Mucosa of stomach (tissue), 1 donor: ENCODE measurements around the gene VAV1.
A peak's percentile ranks its signal among the peaks of the same experiment; 100 is the strongest.
"Not testable (repeated sequence)": the region's sequence is repeated elsewhere in the genome, so short reads cannot be mapped to it uniquely, and the experiment has no call there.

ENCODE experiments used
- H3K27me3 ChIP-seq: one replicate; pipeline ENCODE4 v1.7.0; 2013; ENCODE audit warnings: mild to moderate bottlenecking, low read length; ENCODE audit not compliant: control insufficient read depth, insufficient read depth
- H3K36me3 ChIP-seq: one replicate; pipeline ENCODE4 v1.7.0; 2013; ENCODE audit warnings: low read length; ENCODE audit not compliant: control insufficient read depth, insufficient read depth
- H3K4me1 ChIP-seq: one replicate; pipeline ENCODE4 v1.7.0; 2013; ENCODE audit warnings: mild to moderate bottlenecking, low read length; ENCODE audit not compliant: control insufficient read depth, insufficient read depth
- H3K4me3 ChIP-seq: one replicate; pipeline ENCODE4 v1.7.0; 2013; ENCODE audit warnings: low read length
- H3K9ac ChIP-seq: one replicate; pipeline ENCODE4 v1.7.0; 2013; ENCODE audit warnings: mild to moderate bottlenecking, low read length, moderate library complexity
- H3K9me3 ChIP-seq: one replicate; pipeline ENCODE4 v1.7.0; 2013; ENCODE audit warnings: mild to moderate bottlenecking, low read length, moderate library complexity; ENCODE audit not compliant: control insufficient read depth
- donor health status: Pancreatic carcinoma.

The VAV1 gene

DNA sequence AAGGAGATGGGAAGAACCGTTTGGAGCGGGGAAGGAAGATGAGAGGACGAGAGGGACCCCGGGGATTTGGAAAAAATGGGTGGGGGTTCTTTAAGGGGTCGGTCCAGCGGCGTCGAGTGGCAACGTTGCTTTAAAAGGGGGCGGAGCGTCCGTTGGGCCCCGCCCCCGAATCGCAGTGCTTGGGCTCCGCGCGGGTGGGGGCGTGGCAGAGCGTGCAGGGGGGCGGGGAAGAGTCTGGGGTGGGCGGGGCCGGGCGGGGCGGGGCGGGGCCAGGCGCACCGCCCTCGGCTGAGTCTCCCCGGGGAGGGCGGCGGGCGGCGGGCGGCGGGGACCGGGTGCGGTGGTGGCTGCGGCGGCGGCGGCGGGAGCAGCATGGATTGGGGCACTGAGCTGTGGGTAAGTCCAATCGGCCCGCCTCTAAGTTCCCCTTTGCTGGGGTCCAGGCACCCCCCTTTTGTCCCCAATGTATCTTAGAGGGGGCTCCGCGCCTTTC is 33.1 kb upstream of the VAV1 start, which contains the start of gene TRIP10:
Gene TRIP10, plus strand, starts transcription at position 291 of the 493 bp plus-strand sequence. Its CDS starts 82 bp downstream, at position 373.
- Histone ChIP-seq H3K36me3 (no peaks in the 10 kb centered on the region), H3K4me3 (peak within 1 kb of the TSS; percentile 76), H3K27me3 (no peaks in the 10 kb centered on the region), H3K9ac (peak within 1 kb of the TSS; percentile 80), H3K4me1 (peaks cover 43% of the 10 kb centered on the region), H3K9me3 (no peaks in the 10 kb centered on the region)

DNA sequence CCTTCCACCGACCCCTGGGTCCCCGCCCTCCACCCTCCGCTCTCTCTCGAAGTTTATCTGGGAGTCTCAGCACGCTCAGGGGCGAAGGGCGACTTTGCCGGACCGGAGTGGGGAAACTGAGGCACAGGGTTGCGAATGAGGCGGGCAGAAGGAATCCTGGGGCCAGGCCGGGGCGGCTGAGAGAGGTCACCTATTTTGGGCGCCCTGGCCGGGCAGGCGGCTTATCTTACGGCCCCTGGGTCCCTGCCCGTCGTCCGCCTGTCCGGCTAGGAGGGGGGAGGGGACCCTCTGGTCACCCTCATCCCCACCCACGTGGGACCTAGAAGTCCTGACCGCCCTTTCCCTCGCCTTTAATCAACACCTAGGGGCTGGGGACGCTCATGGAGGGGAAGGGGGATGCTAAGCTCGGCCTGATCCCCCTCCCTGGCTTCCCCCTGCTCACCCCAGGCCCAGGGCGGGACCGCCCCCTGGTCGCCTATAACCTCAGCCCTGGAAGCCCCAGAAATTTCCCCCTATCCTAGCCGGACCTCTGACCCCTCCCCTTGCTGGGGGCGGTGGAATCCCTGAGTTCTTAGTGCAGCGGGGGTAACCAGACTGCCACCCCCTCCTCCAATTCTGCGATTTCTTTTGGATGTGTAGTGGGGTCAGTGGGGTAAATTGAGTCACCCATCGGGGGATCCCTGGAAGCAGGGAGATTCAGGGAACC is 32.5 kb upstream of the VAV1 start:
- Histone ChIP-seq H3K9me3 (no peaks in the 10 kb centered on the region), H3K36me3 (no peaks in the 10 kb centered on the region), H3K4me1 (peaks cover 49% of the 10 kb centered on the region), H3K4me3 (peak overlapping the region; percentile 76), H3K9ac (peak overlapping the region; percentile 80), H3K27me3 (no peaks in the 10 kb centered on the region)

DNA sequence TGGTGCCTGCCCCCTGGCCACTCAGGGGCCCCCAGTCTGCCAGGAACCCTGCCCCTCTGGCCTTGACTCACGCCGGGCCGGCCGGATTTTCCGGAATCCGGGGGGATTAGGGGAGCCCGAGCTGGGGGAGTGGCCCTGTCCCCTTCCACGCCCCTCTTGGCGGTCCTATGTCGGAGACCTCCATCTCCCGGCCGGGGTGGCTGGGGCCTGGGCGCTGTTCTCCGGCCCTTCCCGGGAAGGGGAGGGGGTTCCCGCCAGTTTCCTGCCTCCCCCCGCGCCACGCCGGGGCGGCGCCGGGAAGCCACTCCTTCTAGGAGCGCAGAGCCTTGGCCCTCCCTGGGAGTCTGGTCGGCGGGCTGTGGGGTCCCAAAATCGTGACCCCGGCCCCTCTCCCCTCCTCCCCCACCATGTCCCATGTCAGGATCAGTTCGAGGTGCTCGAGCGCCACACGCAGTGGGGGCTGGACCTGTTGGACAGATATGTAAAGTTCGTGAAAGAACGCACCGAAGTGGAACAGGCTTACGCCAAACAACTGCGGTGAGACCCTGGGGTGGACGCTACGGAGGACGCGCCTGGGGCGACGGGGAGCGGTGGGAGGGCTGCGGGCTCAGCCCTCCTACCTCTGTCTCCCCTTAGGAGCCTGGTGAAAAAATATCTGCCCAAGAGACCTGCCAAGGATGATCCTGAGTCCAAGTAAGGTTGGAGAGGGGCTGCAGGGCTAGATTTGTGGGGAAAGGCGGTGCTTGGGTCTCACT is 31.7 kb upstream of the VAV1 start:
- H3K4me1 ChIP-seq, result peaks cover 49% of the 10 kb centered on the region
- H3K4me3 ChIP-seq, result peak overlapping the region; percentile 76

DNA sequence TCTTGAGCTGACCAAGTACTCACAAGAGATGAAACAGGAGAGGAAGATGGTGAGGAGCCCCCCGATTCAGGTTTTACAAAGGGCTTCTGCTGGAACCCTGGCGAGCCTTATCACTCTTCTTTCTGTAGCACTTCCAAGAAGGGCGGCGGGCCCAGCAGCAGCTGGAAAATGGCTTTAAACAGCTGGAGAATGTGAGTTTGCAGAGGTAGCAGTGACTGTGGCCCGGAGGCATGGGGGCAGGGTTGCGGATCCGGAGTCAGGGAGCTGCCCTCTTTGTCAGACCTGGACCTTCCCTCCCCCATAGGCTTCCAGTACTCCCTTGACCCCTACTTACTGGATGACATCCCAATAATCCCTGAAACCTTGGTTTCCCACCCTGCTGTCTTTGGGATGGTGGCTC is 29.4 kb upstream of the VAV1 start:
- Histone ChIP-seq H3K9ac (no peak overlapping the region), H3K27me3 (no peaks in the 10 kb centered on the region), H3K4me1 (peaks cover 39% of the 10 kb centered on the region), H3K9me3 (no peaks in the 10 kb centered on the region), H3K36me3 (peaks cover 5% of the 10 kb centered on the region), H3K4me3 (no peak overlapping the region)

More for the DNA sequence above, 31.7 kb upstream of the VAV1 start:
- Histone ChIP-seq H3K36me3 (no peaks in the 10 kb centered on the region), H3K9ac (peak overlapping the region; percentile 80), H3K27me3 (no peaks in the 10 kb centered on the region), H3K9me3 (no peaks in the 10 kb centered on the region)

DNA sequence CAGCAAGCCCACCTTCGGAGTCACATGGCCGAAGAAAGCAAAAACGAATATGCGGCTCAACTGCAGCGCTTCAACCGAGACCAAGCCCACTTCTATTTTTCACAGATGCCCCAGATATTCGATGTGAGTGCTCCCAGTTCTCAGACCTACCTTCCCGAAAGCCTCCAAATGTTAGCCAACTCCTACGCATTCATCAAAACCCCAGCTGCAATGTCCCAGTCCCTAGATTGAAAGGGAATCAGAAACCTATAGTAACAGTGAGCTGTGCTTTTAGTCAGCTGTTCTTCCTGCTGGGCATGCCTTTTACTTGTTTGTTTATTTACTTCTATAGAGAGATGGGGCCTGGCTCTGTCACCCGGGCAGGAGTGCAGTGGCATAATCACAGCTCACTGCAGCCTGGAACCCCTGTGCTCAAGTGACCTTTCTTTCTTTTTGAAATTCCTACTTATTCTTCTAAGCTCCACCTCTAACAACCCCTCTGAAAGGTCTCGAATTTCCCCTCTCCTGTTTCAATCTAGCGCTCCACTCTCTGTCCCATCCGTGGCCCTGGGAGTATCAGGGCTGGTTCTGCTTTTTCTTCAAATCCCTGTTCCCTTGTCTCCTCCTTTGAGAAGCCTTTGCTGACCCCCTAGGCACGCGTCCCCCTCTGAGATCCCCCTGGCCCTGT is 28.7 kb upstream of the VAV1 start:
- H3K9me3 ChIP-seq, result no peaks in the 10 kb centered on the region
- peaks cover 31% of the 10 kb centered on the region for H3K4me1 ChIP-seq
- H3K4me3 ChIP-seq, result no peak overlapping the region
- peaks cover 5% of the 10 kb centered on the region for H3K36me3 ChIP-seq
- H3K9ac ChIP-seq, result peak overlapping the region; percentile 54
- no peaks in the 10 kb centered on the region for H3K27me3 ChIP-seq

DNA sequence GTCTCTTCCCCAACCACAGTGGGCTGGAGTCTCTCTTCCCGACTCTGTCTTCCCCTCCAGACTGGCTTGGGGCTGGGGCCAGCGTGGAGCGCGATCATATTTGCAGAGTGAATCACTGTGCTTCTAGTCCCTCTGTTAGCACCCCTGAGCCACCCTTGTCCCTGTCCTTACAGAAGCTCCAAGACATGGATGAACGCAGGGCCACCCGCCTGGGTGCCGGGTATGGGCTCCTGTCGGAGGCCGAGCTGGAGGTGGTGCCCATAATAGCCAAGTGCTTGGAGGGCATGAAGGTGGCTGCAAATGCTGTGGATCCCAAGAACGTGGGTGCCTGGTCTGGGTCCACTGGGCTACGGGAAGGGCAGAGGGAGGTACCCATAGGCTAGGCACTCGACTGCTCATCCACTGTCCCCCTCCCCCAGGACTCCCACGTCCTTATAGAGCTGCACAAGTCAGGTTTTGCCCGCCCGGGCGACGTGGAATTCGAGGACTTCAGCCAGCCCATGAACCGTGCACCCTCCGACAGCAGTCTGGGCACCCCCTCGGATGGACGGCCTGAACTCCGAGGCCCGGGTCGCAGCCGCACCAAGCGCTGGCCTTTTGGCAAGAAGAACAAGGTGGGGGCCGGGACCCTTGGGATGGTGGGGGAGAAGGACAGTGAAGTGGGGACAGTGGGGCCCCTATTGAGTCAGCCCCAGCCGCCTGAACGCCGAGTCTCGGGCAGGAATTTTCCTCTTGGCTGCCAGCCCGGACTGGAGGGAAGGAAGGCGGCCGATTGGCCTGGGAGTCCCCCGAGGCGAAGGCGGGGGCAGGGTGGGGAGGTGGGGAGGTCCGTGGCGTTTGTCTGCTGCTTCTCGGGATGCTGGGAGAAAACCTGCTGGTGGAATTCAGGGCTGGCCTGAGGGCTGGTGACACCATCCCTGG is 27.9 kb upstream of the VAV1 start:
- peaks cover 5% of the 10 kb centered on the region for H3K36me3 ChIP-seq
- H3K9ac ChIP-seq, result peak overlapping the region; percentile 54

DNA sequence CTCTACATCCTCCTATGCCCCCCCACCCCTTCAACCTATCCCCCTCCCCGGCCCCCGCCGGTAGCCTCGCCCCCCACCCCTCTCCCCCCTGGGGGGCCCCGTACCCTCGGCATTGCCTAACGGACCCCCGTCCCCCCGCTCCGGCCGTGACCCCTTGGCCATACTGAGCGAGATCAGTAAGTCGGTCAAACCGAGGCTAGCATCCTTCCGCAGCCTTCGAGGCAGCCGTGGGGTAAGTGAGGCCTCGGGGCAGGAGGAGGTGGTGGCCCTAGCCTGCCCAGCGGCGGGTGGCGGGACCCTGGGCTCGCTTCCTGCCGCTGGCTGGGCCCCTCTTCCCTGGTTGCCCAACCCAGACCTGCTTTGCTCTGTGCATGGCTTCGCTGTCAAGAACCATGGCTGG is 26.5 kb upstream of the VAV1 start:
- Histone ChIP-seq H3K9ac (no peak overlapping the region), H3K9me3 (no peaks in the 10 kb centered on the region), H3K36me3 (peaks cover 10% of the 10 kb centered on the region), H3K4me3 (no peak overlapping the region), H3K27me3 (no peaks in the 10 kb centered on the region), H3K4me1 (peaks cover 23% of the 10 kb centered on the region)

More for the DNA sequence above, 27.9 kb upstream of the VAV1 start:
- Histone ChIP-seq H3K4me3 (no peak overlapping the region), H3K9me3 (no peaks in the 10 kb centered on the region), H3K4me1 (peaks cover 27% of the 10 kb centered on the region), H3K27me3 (no peaks in the 10 kb centered on the region)

DNA sequence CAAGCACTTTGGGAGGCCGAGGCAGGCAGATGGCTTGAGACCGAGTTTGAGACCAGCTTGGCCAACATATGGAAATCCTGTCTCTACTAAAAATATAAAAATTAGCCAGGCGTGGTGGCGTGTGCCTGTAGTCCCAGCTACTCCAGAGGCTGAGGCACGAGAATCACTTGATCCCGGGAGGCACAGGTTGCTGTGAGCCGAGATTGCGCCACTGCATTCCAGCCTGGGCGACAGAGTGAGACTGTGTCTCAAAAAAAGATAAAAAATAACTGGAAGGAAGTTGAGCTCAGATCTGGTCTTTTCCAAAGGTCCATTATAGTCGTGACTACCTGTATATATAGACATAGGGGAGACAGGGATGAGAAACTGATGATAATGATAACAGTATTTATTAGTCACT is 24.0 kb upstream of the VAV1 start:
- not testable (repeated sequence) for H3K9ac ChIP-seq, H3K27me3 ChIP-seq, H3K4me3 ChIP-seq, H3K9me3 ChIP-seq
- peaks cover 34% of the 10 kb centered on the region for H3K4me1 ChIP-seq
- peaks cover 10% of the 10 kb centered on the region for H3K36me3 ChIP-seq

DNA sequence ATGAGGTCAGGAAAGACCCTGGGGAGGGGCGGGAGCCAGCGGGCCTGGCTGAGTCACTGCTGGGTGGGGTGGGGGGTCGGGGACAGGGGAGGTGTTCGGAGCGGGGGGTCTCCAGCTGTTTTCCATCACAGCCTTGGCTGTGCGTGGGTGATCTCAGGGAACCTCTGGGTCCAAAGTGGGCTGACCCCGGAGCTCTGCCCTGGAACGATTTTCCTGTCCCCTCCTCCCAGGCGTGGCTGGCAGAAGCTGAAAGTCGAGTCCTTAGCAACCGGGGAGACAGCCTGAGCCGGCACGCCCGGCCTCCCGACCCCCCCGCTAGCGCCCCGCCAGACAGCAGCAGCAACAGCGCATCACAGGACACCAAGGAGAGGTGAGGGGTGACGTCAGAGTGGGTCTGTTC is 22.4 kb upstream of the VAV1 start:
- Histone ChIP-seq H3K4me3 (no peak overlapping the region), H3K9me3 (no peaks in the 10 kb centered on the region), H3K4me1 (peaks cover 29% of the 10 kb centered on the region), H3K9ac (no peak overlapping the region), H3K27me3 (no peaks in the 10 kb centered on the region), H3K36me3 (peaks cover 10% of the 10 kb centered on the region)

DNA sequence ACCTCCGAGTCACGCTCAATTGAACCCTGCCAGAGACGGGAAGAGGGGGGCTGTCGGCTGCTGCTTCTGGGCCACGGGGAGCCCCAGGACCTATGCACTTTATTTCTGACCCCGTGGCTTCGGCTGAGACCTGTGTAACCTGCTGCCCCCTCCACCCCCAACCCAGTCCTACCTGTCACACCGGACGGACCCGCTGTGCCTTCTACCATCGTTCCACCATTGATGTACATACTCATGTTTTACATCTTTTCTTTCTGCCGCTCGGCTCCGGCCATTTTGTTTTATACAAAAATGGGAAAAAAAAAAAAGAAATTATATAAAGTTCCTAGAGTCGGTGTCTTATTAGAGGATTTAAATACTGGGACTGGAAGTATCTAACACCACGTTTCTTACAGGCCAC is 21.3 kb upstream of the VAV1 start:
- Histone ChIP-seq H3K9me3 (no peaks in the 10 kb centered on the region), H3K36me3 (peaks cover 10% of the 10 kb centered on the region), H3K27me3 (no peaks in the 10 kb centered on the region), H3K9ac (no peak overlapping the region), H3K4me3 (no peak overlapping the region), H3K4me1 (peaks cover 23% of the 10 kb centered on the region)
